HK-2 (cell line): ENCODE measurements around the gene ATCAY.
"Not testable (repeated sequence)": the region's sequence is repeated elsewhere in the genome, so short reads cannot be mapped to it uniquely, and the experiment has no call there.

Experiments
- DNase-seq: peaks from one replicate; pipeline ENCODE4 v3.0.0-alpha.2; 2018; ENCODE audit not compliant: unreplicated experiment

The ATCAY gene

DNA sequence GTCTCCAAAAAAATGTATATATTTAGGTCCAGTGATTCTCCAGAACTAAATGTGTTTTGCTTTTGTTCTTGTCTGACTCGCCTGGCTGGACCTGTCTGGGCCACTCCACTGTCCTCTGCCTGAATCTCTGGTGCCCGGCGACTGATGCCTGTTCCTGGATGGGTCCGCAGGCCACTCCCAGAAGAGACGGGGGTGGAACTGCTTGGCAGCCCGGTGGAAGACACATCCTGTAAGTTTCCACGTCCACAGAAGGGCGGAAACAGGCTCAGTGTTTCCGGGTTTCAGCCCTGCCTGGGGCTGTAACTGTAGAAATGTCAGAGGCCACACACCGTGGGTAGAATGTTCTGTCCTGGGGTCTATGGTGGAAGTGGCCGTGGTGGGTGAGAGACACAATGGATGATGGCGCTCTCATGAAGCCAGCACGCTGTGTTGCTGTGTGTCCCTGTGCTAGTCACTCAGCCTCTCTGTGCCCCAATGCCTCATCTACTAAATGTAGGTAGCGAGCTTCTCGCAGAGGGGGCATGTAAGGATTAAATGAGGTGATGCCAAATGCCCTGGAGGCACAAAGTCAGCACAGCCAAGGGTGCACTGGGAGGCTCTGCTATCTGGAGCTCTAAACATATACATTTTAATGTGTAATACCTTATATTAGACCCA, 22.0 kb downstream of the ATCAY start:
- no peak for DNase-seq

DNA sequence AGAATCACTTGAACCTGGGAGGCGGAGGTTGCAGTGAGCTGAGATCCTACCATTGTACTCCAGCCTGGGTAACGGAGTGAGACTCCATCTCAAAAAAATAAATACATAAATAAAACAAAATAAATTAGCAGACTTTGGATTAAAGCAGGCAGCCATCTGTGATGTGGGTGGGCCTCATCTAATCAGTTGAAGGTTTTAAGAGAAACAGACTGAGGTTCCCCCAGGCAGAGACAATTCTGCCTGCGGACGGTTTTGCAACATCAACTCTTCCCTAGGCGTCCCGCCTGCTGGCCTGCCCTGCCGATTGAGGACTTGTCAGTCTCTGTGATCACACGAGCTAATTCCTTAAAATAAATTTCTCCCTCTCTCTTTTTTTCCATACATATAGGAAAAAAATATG, 23.7 kb downstream of the ATCAY start:
- DNase-seq: no peak

DNA sequence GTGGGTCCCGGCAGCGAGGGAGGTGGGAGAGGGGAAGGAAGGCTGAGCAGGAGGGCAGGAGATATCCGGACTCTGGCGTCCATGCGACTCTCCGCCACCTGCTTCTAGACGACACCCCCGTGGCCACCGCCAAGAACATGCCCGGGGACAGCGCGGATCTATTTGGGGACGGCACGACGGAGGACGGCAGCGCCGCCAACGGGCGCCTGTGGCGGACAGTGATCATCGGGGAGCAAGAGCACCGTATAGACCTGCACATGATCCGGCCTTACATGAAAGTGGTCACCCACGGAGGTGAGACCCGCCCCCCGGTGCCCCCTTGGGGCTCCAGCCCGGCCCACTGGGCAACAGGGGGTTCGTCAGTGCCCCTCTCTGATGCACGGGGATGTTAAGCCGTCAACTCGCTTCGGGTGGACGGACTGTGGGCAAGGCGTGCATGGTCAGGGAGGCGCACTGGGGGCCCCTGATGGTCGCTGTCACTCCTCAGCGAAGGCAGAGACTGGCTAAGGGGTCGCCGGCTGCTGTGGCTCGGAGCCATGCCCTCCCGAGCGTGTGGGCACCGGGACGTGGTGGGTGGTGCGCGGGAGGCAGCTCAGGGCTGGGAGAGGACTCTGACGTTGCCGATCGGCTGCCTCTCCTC, 27.3 kb downstream of the ATCAY start:
- no peak for DNase-seq

DNA sequence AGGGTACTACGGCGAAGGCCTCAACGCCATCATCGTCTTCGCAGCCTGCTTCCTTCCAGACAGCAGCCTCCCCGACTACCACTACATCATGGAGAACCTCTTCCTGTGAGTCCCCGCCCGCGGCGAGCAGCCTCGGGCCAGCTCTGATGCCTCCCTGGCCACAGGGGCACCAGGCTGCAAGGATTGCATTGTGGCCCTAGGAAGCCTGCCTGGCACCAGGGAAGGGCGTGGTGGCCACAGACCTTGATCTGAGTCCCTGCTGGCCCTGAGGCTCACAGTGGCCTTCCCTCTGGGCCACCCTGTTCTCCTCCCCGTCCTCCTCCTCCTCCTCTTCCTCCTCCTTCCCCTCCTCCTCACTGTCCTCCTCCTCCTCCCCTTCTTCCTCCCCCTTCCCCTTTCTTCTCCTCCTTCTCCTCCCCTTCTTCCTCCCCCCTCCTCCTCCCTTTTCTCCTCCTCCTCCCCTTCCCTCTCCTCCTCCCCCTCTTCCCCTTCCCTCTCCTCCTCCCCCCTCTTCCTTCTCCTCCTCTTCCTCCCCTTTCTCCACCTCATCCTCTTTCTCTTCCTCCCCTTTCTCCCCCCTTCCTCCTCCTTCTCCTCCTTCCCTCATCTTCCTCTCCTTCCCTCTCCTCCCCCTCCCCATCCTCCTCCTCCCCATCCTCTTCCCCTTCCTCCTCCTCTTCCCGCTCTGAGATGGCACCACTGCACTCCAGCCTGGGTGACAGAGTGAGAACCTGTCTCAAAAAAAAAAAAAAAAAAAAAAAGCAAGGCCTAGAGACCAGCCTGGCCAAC, 28.0 kb downstream of the ATCAY start:
- no peak for DNase-seq

DNA sequence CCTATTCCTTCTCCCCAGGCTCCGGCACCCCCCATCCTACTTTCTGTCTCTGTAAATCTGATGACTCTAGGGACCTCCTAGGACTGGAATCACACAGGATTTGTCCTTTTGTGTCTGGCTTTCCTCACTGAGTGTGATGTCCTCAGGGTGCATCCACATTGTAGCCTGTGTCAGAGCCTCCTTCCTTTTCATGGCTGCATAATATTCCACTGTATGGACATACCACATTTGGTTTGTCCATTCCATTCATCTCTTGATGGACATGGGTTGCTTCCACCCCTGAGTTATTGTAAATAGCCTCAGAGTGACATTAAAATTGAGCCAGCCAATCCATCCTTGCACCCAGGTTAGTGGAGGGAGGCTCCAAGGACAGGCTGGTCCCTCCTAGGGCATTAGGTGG, 29.6 kb downstream of the ATCAY start:
- no peak for DNase-seq

DNA sequence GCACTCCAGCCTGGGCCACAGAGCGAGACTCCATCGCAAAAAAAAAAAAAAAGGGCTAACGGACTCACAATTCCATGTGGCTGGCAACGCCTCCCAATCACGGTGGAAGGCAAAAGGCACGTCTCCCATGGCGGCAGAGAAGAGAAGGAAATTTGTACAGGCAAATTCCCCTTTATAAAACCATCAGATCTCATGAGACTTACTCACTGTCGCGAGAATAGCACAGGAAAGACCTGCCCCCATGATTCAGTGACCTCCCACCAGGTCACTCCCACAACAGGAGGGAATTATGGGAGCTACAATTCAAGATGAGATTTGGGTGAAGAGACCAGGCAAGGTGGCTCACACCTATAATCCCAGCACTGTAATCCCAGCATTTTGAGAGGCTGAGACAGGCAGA, 33.7 kb downstream of the ATCAY start:
- no peak for DNase-seq

DNA sequence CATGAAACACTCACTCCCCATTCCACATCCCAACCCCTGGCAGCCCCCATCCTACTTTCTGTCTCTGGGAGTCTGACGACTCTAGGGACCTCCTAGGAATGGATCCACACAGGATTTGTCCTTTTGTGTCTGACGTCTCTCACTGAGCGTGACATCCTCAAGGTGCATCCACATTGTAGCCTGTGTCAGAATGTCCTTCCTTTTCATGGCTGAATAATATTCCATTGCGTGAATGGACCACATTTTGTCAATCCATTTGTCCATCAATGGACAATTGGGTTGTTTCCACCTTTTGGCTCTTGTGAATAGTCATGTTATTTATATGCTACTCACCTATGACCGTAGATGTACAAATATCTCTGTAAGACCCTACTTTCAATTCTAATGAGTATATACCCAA, 35.5 kb downstream of the ATCAY start:
- DNase-seq: no peak

DNA sequence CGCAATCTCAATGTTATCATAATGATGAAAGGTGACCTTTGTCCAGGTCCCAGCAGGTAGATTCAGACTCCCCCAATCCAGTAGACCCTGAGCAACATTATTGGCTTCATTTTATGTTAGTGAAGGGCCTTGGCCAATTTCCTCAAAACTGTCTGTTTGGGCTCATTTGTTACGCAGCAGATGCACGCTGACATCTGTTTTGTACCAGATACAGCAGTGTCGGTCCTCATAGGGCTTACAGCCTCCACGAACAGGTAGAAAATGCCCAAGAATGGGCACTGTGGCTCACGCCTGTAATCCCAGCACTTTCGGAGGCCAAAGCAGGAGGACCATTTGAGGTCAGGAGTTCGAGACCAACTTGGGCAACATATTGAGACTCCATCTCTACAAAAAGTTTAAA, 39.3 kb downstream of the ATCAY start:
- DNase-seq: no peak

DNA sequence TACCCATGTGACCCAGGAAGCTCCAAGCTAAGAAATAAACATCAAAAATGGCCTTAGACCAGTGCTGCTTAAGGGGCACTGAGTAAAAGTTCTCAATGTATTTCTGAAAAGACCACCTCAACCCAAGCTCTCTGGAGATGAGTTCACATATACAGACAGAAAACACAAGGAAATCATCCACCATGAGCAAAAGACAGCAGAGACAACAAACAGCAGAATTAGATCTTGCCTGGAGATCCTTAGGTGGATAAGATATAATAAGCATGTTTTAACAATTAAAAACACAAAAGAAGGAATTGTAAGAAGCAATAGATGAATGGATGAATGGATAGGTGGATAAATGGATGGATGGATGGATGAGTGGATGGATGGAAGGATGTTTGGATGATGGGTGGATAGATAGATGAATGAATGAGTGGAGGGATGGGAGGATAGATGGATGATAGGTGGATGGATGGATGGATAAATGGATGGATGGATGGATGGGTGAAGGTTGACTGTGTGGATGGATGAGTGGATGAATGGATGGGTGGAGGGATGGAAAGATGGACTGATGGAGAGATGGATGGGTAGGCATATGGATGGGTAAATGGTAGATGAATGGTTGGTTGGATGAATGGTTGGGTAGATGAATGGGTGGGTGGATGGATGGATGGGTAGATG, 42.7 kb downstream of the ATCAY start:
- DNase-seq: no peak

DNA sequence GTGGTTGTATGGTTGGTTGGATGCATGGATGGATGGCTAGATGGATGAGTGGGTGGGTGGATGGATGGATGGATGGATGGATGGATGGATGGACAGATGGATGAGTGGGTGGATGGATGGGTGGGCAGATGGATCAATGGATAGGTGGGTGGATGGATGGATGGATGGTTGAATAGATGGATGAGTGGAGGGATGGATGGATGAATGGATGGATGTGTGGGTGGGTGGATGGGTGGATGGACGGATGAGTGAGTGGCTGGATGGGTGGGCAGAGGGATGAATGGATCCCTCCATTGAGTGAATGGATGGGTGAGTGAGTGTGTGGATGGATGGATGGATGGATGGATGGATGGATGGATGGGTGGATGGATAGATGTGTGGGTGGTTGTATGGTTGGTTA, 43.4 kb downstream of the ATCAY start:
- no peak for DNase-seq

DNA sequence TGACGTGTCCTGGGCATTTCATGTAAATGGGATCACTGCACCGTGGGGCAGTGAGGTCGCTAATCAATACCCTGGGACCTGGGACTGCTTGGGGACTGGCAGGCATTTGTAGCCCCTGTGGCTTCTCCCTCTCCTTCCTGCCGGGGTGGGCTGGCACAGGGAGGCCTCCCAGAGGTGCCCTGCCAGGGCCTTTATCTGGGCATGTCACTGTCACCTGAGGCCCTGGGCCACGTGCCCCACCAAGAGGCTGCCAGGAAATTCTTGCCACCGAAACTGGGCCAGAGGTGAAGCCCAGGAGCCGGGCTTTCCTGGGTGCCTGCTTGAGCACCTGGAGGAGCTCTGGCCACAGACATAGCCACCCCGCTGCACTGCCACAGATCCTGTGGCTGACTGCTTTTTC, 50.6 kb downstream of the ATCAY start:
- DNase-seq: no peak

DNA sequence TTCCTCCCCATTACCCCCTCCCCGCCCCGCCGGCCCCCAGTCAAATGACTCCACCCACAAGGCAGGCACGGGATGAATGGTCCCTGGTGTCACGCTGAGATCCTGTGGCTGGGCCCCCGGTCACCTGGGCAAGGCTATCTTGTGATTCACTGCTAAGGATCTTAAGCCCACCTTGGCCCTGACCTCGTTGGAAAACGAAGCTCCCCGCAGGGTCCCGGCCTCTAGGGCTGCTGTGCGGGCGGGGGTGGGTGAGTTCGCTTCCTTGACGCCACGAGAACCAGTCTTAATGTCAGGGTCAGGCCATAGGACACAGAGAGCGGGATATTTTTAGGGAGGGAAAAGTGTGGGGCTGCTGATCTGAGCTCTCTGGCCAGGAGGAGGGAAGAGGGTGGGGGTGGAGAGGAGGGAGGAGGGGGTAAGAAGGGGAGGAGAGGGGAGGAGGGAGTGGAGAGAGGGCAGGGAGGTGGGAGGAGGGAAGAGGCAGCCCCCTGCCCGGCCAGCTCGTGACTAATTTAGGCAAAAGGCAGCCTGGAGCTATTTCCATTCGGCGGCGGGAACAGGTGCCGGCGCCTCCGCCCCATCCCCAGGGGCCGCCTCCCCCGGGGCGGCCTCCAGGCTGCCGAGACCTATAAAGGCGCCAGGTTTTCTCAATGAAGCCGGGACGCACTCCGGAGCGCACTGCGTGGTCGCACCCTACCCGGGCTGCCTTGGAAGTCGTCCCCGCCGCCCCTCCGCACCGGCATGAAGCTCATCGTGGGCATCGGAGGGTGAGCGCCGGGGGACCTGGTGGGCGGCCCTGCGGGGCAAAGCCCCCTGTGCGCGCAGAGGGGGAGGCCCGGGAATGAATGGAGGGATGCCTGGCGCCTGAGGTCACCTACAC, 52.7 kb downstream of the ATCAY start, which contains the start of gene NMRK2:
Gene NMRK2 (plus strand): TSS at position 139 of the 880 bp plus-strand sequence. CDS start 603 bp downstream, at position 742.
- no peak for DNase-seq

DNA sequence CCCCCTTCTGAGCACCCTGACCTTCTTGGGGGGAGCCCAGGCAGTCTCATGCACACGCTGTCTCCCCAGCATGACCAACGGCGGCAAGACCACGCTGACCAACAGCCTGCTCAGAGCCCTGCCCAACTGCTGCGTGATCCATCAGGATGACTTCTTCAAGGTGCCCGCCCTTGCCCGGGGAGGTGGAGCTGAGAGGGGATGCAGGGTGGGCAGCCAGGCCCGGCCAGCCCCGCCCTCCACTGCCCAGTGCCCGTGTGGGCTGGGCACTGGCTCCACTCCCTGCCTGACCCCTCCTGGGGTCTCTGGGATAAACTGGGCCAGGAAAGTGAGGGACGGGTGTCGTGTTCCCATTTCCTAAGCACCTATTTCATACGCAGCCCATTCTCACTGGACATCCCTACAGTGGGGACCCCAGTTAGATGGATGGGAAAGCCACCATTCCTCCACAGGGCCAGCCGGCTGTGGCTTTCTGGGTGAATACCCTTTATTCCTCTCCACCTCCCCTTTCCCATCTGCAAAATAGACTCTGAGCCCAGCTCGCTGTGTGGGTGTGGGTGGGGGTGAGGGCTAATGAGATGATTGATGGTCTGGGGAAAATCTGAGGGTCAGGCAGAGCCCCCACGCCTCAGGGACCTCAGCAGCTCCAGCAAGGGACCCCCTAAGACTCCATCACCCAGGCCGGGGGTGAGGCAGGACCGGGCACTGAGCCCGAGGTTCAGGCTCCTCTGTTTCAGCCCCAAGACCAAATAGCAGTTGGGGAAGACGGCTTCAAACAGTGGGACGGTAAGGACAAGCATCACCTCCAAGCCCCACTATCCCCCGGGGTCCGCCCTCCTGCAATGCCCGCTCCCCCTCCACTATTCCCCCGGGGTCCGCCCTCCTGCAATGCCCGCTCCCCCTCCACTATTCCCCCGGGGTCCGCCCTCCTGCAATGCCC, 56.3 kb downstream of the ATCAY start:
- no peak for DNase-seq

DNA sequence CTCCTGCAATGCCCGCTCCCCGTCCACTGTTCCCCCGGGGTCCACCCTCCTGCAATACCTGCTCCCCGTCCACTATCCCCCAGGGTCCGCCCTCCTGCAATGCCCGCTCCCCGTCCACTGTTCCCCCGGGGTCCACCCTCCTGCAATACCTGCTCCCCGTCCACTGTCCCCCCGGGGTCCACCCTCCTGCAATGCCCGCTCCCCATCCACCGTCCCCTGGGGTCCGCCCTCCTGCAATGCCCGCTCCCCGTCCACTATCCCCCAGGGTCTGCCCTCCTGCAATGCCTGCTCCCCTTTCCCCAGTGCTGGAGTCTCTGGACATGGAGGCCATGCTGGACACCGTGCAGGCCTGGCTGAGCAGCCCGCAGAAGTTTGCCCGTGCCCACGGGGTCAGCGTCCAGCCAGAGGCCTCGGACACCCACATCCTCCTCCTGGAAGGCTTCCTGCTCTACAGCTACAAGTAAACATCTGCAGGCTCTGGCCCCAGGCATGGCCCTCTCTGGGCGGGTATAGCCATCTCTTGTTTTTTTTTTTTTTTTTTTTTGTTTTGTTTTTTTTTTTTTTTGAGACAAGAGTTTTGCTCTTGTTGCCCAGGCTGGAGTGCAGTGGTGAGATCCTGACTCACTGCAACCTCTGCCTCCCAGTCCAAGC, 57.9 kb downstream of the ATCAY start:
- DNase-seq: not testable (repeated sequence)

DNA sequence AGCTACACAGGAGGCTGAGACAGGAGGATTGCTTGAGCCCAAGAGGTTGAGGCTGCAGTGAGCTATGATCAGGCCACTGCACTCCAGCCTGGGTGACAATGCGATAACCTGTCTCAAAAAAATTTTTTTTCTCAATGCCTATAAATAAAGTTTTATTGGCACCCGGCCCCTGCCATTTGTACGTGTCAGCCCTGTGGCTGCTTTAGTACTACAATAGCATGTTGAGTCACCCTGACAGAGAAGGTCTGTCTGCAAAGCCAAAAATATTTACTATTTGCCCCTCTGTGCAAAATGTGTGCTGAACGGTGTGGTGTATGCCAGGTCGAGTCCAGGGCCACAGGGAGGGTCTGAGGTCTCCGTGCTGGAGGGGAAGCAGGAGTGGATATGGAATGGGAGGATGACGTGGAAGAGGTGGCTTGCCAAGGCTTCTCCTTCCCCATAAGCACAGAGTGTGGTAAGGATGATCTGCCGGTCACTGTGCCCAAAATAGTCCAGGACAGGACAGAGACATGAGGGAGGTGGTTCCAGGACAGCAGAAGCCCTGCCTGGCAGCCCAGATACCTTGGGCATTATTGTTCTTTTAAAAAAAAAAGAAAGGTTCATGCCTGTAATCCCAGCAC, 62.4 kb downstream of the ATCAY start:
- no peak for DNase-seq

DNA sequence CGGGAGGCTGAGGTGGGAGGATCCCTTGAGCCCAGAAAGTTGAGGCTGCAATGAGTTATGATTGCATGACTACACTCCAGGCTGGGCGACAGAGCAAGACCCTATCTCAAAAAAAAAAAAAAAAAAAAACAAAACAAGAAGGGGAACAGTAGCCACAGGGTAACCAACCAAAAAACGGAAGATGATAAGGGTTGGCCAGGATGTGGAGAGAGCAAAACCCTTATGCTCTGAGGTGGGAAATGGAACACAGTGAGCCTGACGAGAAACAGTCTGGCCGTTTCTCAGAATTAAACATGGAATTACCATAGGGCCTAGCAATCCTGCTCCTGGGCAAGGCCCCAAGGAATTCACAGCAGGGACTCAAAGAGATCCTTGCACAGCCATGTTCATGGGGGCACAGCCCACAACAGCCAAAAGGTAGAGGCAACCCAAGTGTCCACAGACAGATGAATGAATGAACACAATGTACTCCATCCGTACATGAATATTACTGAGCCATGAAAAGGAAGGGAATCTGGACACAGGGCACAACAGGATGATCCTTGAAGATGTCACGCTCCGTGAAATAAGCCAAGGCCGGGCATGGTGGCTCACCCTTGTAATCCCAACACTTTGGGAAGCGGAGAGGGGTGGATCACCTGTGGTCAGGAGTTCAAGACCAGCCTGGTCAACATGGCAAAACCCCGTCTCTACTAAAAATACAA, 63.7 kb downstream of the ATCAY start:
- DNase-seq: no peak

DNA sequence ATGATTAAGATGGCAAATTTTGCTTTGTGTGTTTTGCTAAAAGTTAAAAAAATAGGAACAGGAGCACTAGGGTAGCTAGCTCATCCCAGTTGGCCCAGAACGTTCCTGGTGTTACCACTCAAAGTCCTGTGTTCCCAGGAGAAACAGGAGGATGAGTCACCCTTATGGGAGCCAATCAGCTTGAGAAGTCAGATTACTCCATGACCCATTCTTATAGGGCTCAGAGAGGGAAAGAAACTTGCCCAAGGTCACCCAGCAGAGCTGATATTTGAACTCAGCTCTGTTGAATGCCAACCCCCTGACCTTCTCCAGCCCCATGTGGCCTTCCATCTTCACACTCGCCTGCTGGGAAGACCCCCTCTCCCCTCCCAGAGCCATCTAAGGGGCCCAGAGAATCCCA, 65.4 kb downstream of the ATCAY start:
- no peak for DNase-seq

DNA sequence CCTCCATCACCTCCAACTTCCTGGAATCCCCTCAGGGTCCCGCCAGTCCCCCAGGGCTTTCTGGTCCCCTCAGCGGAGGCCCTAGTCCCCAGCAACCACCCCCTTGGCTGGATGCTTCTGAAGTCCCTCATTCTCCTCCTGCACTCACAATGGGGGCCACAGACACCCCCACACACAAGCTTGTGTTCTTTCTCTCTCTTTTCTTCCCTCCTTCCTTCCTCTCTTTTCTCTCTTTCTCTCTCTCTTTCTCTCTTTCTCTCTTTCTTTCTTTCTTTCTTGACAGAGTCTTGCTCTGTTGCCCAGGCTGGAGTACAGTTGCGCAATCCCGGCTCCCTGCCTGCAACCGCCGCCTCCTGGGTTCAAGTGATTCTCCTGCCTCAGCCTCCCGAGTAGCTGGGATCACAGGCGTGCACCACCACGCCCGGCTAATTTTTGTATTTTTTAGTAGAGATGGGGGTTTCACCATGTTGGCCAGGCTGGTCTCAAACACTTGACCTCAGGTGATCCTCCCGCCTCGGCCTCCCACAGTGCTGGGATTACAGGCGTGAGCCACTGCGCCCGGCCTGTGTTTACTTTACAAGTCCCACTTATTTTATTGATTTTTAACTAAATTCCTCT, 66.9 kb downstream of the ATCAY start:
- DNase-seq: not testable (repeated sequence)
